IMR-90 (cell line): ENCODE results near the gene FSIP1. TPM values are rescaled to one million over a fixed set of nuclear protein-coding genes. Genes with fewer than 3 reads are reported as not detected.
A peak's percentile ranks its signal among the peaks of the same experiment; 100 is the strongest.

Source experiments
- ATAC-seq: fragments of 200-7000 bp; cut with Tn5 transposase; 2 replicates; pipeline ENCODE4 v1.9.1; 2020; ENCODE audit warnings: low read depth, mild to moderate bottlenecking, moderate library complexity
- BruUV-seq: library from RNA; stranded (reverse); fragments of 400-500 nt; replicated peaks from 2 replicates; lab custom pipeline; 2021; lab: Mats Ljungman, UMichigan
- CTCF ChIA-PET: fragments of 300-600 bp; formaldehyde crosslinking; extraction: SDS; loops from one replicate; lab custom pipeline; 2021; ENCODE audit warnings: antibody characterized with exemption; lab: Yijun Ruan, JAX
- POLR2A ChIA-PET: fragments of 300-600 bp; sonication (Branson Sonifier 250); formaldehyde crosslinking; loops from one replicate; lab custom pipeline; 2022; ENCODE audit warnings: antibody characterized with exemption; ENCODE audit not compliant: unreplicated experiment; lab: Charles Lee
- DNase-seq: peaks from one replicate; pipeline ENCODE4 v3.0.0; 2013
- H2AFZ ChIP-seq: replicated peaks from 2 replicates; pipeline ENCODE3; 2013; ENCODE audit warnings: low read length, mild to moderate bottlenecking; ENCODE audit not compliant: poor library complexity
- H2AK5ac ChIP-seq: 2 replicates; pipeline ENCODE4 v1.6.1; 2013; ENCODE audit warnings: low read depth, low read length, inconsistent platforms
- H2AK9ac ChIP-seq: replicated peaks from 2 replicates; pipeline ENCODE3; 2013; ENCODE audit warnings: mild to moderate bottlenecking, low read depth, low read length, moderate library complexity; ENCODE audit not compliant: poor library complexity
- H2BK120ac ChIP-seq: 2 replicates; pipeline ENCODE4 v1.6.1; 2013; ENCODE audit warnings: low read depth, low read length, inconsistent platforms
- H2BK15ac ChIP-seq: 3 replicates; pipeline ENCODE4 v1.6.1; 2013; ENCODE audit warnings: low read depth, low read length, inconsistent platforms
- H2BK20ac ChIP-seq: 2 replicates; pipeline ENCODE4 v1.6.1; 2013; ENCODE audit warnings: low read depth, mild to moderate bottlenecking, inconsistent platforms, low read length, moderate library complexity
- H2BK5ac ChIP-seq: 2 replicates; pipeline ENCODE4 v1.6.1; 2013; ENCODE audit warnings: mild to moderate bottlenecking, low read depth, low read length, inconsistent platforms; ENCODE audit not compliant: poor library complexity, severe bottlenecking
- H3K14ac ChIP-seq: replicated peaks from 2 replicates; pipeline ENCODE4 v1.6.1; 2013; ENCODE audit warnings: low read depth, low read length, inconsistent platforms
- H3K18ac ChIP-seq: 2 replicates; pipeline ENCODE4 v1.6.1; 2013; ENCODE audit warnings: low read depth, low read length, control low read depth
- H3K23ac ChIP-seq: 2 replicates; pipeline ENCODE4 v1.6.1; 2013; ENCODE audit warnings: low read depth, low read length, inconsistent platforms
- H3K27ac ChIP-seq: 2 replicates; pipeline ENCODE4 v1.5.1; 2013; ENCODE audit warnings: mild to moderate bottlenecking, control low read depth, low read length; ENCODE audit not compliant: insufficient read depth
- H3K27me3 ChIP-seq: 2 replicates; pipeline ENCODE4 v1.6.1; 2013; ENCODE audit warnings: low read length; ENCODE audit not compliant: control insufficient read depth, insufficient read depth
- H3K36me3 ChIP-seq: 2 replicates; pipeline ENCODE4 v1.6.1; 2013; ENCODE audit warnings: low read length, mixed read lengths; ENCODE audit not compliant: control insufficient read depth, insufficient read depth
- H3K4ac ChIP-seq: 2 replicates; pipeline ENCODE4 v1.6.1; 2013; ENCODE audit warnings: low read depth, low read length, inconsistent platforms
- H3K4me1 ChIP-seq: 2 replicates; pipeline ENCODE4 v1.6.1; 2013; ENCODE audit warnings: low read length, mixed read lengths; ENCODE audit not compliant: control insufficient read depth, insufficient read depth
- H3K4me2 ChIP-seq: 2 replicates; pipeline ENCODE4 v1.6.1; 2013; ENCODE audit warnings: low read depth, mild to moderate bottlenecking, control low read depth, low read length, moderate library complexity
- H3K4me3 ChIP-seq: 2 replicates; pipeline ENCODE4 v1.5.1; 2013; ENCODE audit warnings: low read depth, mild to moderate bottlenecking, control low read depth, low read length, moderate library complexity; ENCODE audit not compliant: insufficient read depth
- H3K56ac ChIP-seq: 2 replicates; pipeline ENCODE4 v1.6.1; 2013; ENCODE audit warnings: low read length, inconsistent platforms; ENCODE audit not compliant: insufficient read depth; ENCODE audit errors: extremely low read depth
- H3K79me1 ChIP-seq, 2 experiments: 2 replicates each; pipeline ENCODE4 v1.6.1; 2013; ENCODE audit warnings: low read length in 2 of 2, inconsistent platforms in 1 of 2, low read depth in 1 of 2
- H3K9ac ChIP-seq: 2 replicates; pipeline ENCODE4 v1.6.1; 2013; ENCODE audit warnings: low read depth, low read length, control low read depth
- H3K9me1 ChIP-seq: 2 replicates; pipeline ENCODE4 v1.6.1; 2013; ENCODE audit warnings: low read length, inconsistent platforms; ENCODE audit not compliant: insufficient read depth
- H3K9me3 ChIP-seq: 2 replicates; pipeline ENCODE4 v1.6.1; 2013; ENCODE audit warnings: low read length; ENCODE audit not compliant: control insufficient read depth, insufficient read depth
- H4K20me1 ChIP-seq: 2 replicates; pipeline ENCODE4 v1.6.1; 2013; ENCODE audit warnings: low read length, inconsistent platforms; ENCODE audit not compliant: insufficient read depth
- H4K5ac ChIP-seq: 2 replicates; pipeline ENCODE4 v1.6.1; 2013; ENCODE audit warnings: mild to moderate bottlenecking, low read depth, low read length, control low read depth
- H4K8ac ChIP-seq, 2 experiments: 2 replicates each; pipeline ENCODE4 v1.6.1; 2013; ENCODE audit warnings: low read depth in 2 of 2, low read length in 2 of 2, control low read depth in 1 of 2, inconsistent platforms in 1 of 2
- H4K91ac ChIP-seq: 2 replicates; pipeline ENCODE4 v1.6.1; 2013; ENCODE audit warnings: low read depth, low read length, inconsistent platforms; ENCODE audit not compliant: insufficient read depth
- BHLHE40 ChIP-seq: fragments of 150-350 bp; IDR thresholded peaks from 2 replicates; pipeline ENCODE4 v1.6.1; 2016; ENCODE audit warnings: mild to moderate bottlenecking, low read depth, low read length
- CEBPB ChIP-seq: IDR thresholded peaks from 2 replicates; pipeline ENCODE4 v1.6.1; 2012; ENCODE audit warnings: low read depth, low read length, improper control_type of control experiment
- CHD1 ChIP-seq: IDR thresholded peaks from 2 replicates; pipeline ENCODE4 v1.6.1; 2012; ENCODE audit warnings: low read depth, low read length, improper control_type of control experiment
- FOS ChIP-seq: fragments of 150-350 bp; IDR thresholded peaks from 2 replicates; pipeline ENCODE4 v1.6.1; 2016; ENCODE audit warnings: low read depth, low read length
- MAFK ChIP-seq: IDR thresholded peaks from 2 replicates; pipeline ENCODE4 v1.6.1; 2012; ENCODE audit warnings: low read depth, low read length, improper control_type of control experiment
- MAZ ChIP-seq: IDR thresholded peaks from 2 replicates; pipeline ENCODE4 v1.6.1; 2012; ENCODE audit warnings: low read depth, mild to moderate bottlenecking, low read length, improper control_type of control experiment, moderate library complexity, borderline replicate concordance
- MXI1 ChIP-seq: IDR thresholded peaks from 2 replicates; pipeline ENCODE4 v1.6.1; 2012; ENCODE audit warnings: low read depth, mild to moderate bottlenecking, low read length, moderate library complexity, borderline replicate concordance
- NFE2L2 ChIP-seq: fragments of 150-350 bp; IDR thresholded peaks from 2 replicates; pipeline ENCODE4 v1.6.1; 2016; ENCODE audit warnings: low read depth, mild to moderate bottlenecking, low read length
- POLR2A ChIP-seq: IDR thresholded peaks from 2 replicates; pipeline ENCODE4 v1.6.1; 2012; ENCODE audit warnings: mild to moderate bottlenecking, low read depth, low read length
- RAD21 ChIP-seq: IDR thresholded peaks from 2 replicates; pipeline ENCODE4 v1.6.1; 2012; ENCODE audit warnings: low read length, improper control_type of control experiment
- RCOR1 ChIP-seq: IDR thresholded peaks from 2 replicates; pipeline ENCODE4 v1.6.1; 2012; ENCODE audit warnings: mild to moderate bottlenecking, low read length, improper control_type of control experiment; ENCODE audit not compliant: insufficient replicate concordance
- RFX5 ChIP-seq: IDR thresholded peaks from 2 replicates; pipeline ENCODE4 v1.8.0; 2012; ENCODE audit warnings: low read depth, mild to moderate bottlenecking, low read length, moderate library complexity
- SMC3 ChIP-seq: fragments of 150-350 bp; IDR thresholded peaks from 2 replicates; pipeline ENCODE4 v1.6.1; 2016; ENCODE audit warnings: low read depth, mild to moderate bottlenecking, antibody characterized with exemption, low read length, moderate library complexity
- USF2 ChIP-seq: fragments of 150-350 bp; IDR thresholded peaks from 2 replicates; pipeline ENCODE4 v1.6.1; 2017; ENCODE audit warnings: mild to moderate bottlenecking, antibody characterized with exemption, low read length, low read depth
- WGBS, 2 experiments: methylation state at CpG; one replicate each; pipeline versions ENCODE4 v1.1.5 to v1.1.7; 2013; ENCODE audit warnings: missing lambda C conversion rate in 2 of 2; ENCODE audit not compliant: insufficient read length in 1 of 2; ENCODE audit errors: extremely low coverage in 2 of 2; 5-methylcytosine and 5-hydroxymethylcytosine counted together
- dilution Hi-C: fragments of 300-500 bp; cut with HindIII; formaldehyde crosslinking; loops from one replicate; pipeline ENCODE4 v1.14.3; 2018; ENCODE audit warnings: low sequenced_read_pairs; ENCODE audit not compliant: unreplicated experiment
- in situ Hi-C: fragments of 300-500 bp; cut with MboI; formaldehyde crosslinking; loops from 3 replicates; pipeline ENCODE4 v1.14.3; 2019; ENCODE audit warnings: low sequenced_read_pairs, inconsistent platforms, mixed read lengths
- intact Hi-C: fragments of 100-400 bp; cut with micrococcal nuclease; formaldehyde crosslinking; loops from 2 replicates; pipeline ENCODE4 v1.10.0; 2022
- polyA plus RNA-seq, 3 experiments: library from polyadenylated mRNA; depleted of rRNA; stranded (reverse); fragments of >200 nt; gene quantifications; 2 replicates each; pipeline ENCODE4 v1.2.3, GENCODE V29; 2012; ENCODE audit warnings: low replicate concordance in 1 of 3
- total RNA-seq: library from RNA; depleted of rRNA; stranded (reverse); fragments of >200 nt; gene quantifications from 2 replicates; pipeline ENCODE4 v1.2.3, GENCODE V29; 2012
- TF ChIP-seq, protein P1 (sequence below): conservative IDR thresholded peaks from 2 replicates; pipeline ENCODE4 v1.5.1; 2012; ENCODE audit warnings: mild to moderate bottlenecking, low read depth, low read length, improper control_type of control experiment

The FSIP1 gene
- total and polyA plus RNA-seq, 2 of the 4 experiments (the other 2 are of a cell fraction): 0.10 to 0.18 TPM

- H3K9me1 ChIP-seq: no peaks in the 10 kb centered on the region
- POLR2A ChIA-PET: no interaction called here
- peak overlapping the region; percentile 47; the same call in 1 of the 2 replicates for H2BK20ac ChIP-seq
- WGBS, 2 experiments: 73% methylated on average over 2 of the region's 6 CpGs; no CpG with 5 or more reads in 1 of the 2 experiments
- H2AK5ac ChIP-seq: no peak overlapping the region; the same call in 1 of the 2 replicates
- 0 out of 2 replicates have a peak overlapping the region, but pooled peaks have one; percentile 30 for H2BK120ac ChIP-seq
- no peak overlapping the region for H3K9ac ChIP-seq
- no peak overlapping the region for H3K4me3 ChIP-seq
- dilution Hi-C loops: no loop called here
- H3K27me3 ChIP-seq: no peaks in the 10 kb centered on the region; the same call in 1 of the 2 replicates
- H3K36me3 ChIP-seq: no peaks in the 10 kb centered on the region
- no peak overlapping the region for H2AFZ ChIP-seq
- in situ Hi-C loops: no loop called here
- no peak overlapping the region; the same call in 1 of the 2 replicates for H3K14ac ChIP-seq
- H4K5ac ChIP-seq: no peak overlapping the region
- peak; percentile 16 for DNase-seq
- ATAC-seq: no peak
- H3K4ac ChIP-seq: no peak overlapping the region
- no peak overlapping the region for H3K27ac ChIP-seq
- 0 out of 2 replicates have a peak overlapping the region, but pooled peaks have one; percentile 36 for H3K18ac ChIP-seq
- no peak overlapping the region for H2BK5ac ChIP-seq
- no peaks in the 10 kb centered on the region for H4K20me1 ChIP-seq
- H3K4me2 ChIP-seq: no peak overlapping the region
- CTCF ChIA-PET: no interaction called here
- peaks cover 2% of the 10 kb centered on the region; the same call in 1 of the 2 replicates for H3K9me3 ChIP-seq
- no TSS peak for BruUV-seq
- no peak overlapping the region for H3K23ac ChIP-seq
- no peak overlapping the region for H4K8ac ChIP-seq
- intact Hi-C loops: no loop called here
- peak overlapping the region; percentile 13; the same call in 1 of the 2 replicates for H4K91ac ChIP-seq
- peak overlapping the region; percentile 55; the same call in 1 of the 3 replicates for H2BK15ac ChIP-seq
- H3K4me1 ChIP-seq: peaks cover 3% of the 10 kb centered on the region
- no peak overlapping the region for H2AK9ac ChIP-seq
- H3K79me1 ChIP-seq: no peaks in the 10 kb centered on the region
- H3K56ac ChIP-seq: no peak overlapping the region
- TF ChIP-seq POLR2A: no peak
- no peak for TF ChIP-seq MAZ
- TF ChIP-seq, protein P1, sequence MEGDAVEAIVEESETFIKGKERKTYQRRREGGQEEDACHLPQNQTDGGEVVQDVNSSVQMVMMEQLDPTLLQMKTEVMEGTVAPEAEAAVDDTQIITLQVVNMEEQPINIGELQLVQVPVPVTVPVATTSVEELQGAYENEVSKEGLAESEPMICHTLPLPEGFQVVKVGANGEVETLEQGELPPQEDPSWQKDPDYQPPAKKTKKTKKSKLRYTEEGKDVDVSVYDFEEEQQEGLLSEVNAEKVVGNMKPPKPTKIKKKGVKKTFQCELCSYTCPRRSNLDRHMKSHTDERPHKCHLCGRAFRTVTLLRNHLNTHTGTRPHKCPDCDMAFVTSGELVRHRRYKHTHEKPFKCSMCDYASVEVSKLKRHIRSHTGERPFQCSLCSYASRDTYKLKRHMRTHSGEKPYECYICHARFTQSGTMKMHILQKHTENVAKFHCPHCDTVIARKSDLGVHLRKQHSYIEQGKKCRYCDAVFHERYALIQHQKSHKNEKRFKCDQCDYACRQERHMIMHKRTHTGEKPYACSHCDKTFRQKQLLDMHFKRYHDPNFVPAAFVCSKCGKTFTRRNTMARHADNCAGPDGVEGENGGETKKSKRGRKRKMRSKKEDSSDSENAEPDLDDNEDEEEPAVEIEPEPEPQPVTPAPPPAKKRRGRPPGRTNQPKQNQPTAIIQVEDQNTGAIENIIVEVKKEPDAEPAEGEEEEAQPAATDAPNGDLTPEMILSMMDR: no peak
- TF ChIP-seq RAD21: no peak
- no peak for TF ChIP-seq MXI1
- no peak for TF ChIP-seq RFX5
- TF ChIP-seq RCOR1: no peak
- TF ChIP-seq CEBPB: no peak
- no peak for TF ChIP-seq BHLHE40
- no peak for TF ChIP-seq FOS
- no peak for TF ChIP-seq USF2
- TF ChIP-seq MAFK: no peak
- TF ChIP-seq CHD1: no peak
- TF ChIP-seq SMC3: no peak
- no peak for TF ChIP-seq NFE2L2
Observed at GRCh38 chr15:39616731-39617455, 165.7 kb downstream of the FSIP1 start.
